ENCODE data around the gene ZFAND6.

ZFAND6 gene

GRCh38 chr15:80060356-80061006 lies 1.0 kb downstream of the ZFAND6 start:
- TF ChIP-seq, protein P1, sequence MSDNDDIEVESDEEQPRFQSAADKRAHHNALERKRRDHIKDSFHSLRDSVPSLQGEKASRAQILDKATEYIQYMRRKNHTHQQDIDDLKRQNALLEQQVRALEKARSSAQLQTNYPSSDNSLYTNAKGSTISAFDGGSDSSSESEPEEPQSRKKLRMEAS (IDR thresholded peaks at IDR 0.05): peak; percentile 40; the same call in 1 of the 2 replicates
- no peak for TF ChIP-seq ZBTB7A (IDR thresholded peaks at IDR 0.05; ENCODE audit: low read depth)
- peak; percentile 21 for TF ChIP-seq USF1 (IDR thresholded peaks at IDR 0.05)

- TF ChIP-seq USF1 (IDR thresholded peaks at IDR 0.05) (no peak), TEAD4 (IDR thresholded peaks at IDR 0.05) (no peak), EP300 (IDR thresholded peaks at IDR 0.05; ENCODE audit: borderline replicate concordance) (no peak), TCF12 (IDR thresholded peaks at IDR 0.05; ENCODE audit: low read depth) (no peak), EGR1 (IDR thresholded peaks at IDR 0.05) (no peak), TAF1 (IDR thresholded peaks at IDR 0.05; ENCODE audit: low read depth) (no peak), NFIC (IDR thresholded peaks at IDR 0.05) (no peak), YY1 (IDR thresholded peaks at IDR 0.05; ENCODE audit: low read depth) (no peak), RAD21 (IDR thresholded peaks at IDR 0.05; ENCODE audit: low read depth) (no peak), REST (IDR thresholded peaks at IDR 0.05; ENCODE audit: low read depth) (no peak), CREB1 (IDR thresholded peaks at IDR 0.05; ENCODE audit: low read depth) (no peak), CEBPB (IDR thresholded peaks at IDR 0.05) (no peak), ZBTB7A (IDR thresholded peaks at IDR 0.05; ENCODE audit: low read depth) (no peak)
- TF ChIP-seq, protein P1 (IDR thresholded peaks at IDR 0.05): no peak
These were observed 2.1 kb downstream of the ZFAND6 start for GRCh38 chr15:80061582-80061981.

DNA sequence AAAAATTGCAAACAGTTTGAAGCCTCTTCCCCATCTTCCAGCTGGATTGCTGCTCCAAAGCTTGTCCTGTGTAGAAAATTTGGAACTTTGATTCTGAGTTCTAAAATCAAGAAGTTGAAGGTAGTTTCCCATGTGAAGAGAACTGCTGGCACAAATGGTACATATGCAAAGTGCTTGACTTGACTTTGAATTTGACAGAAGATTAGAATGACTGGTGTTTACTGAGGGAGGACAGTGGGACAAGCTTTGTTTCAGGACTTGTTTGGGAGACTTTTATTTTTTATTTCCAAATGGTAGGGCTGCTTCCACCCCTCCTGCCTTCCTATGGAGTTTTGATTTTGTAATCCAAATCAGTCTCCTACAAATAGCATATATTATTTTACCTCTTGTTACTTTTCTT lies 7.4 kb downstream of the ZFAND6 start:
- TF ChIP-seq TCF12 (IDR thresholded peaks at IDR 0.05; ENCODE audit: low read depth) (no peak), ZBTB7A (IDR thresholded peaks at IDR 0.05; ENCODE audit: low read depth) (no peak), EGR1 (IDR thresholded peaks at IDR 0.05) (no peak), CEBPB (IDR thresholded peaks at IDR 0.05) (no peak)
- TF ChIP-seq, protein P1 (IDR thresholded peaks at IDR 0.05): no peak

GRCh38 chr15:80068578-80068977 lies 9.1 kb downstream of the ZFAND6 start:
- TF ChIP-seq, protein P1 (IDR thresholded peaks at IDR 0.05): no peak
- TF ChIP-seq YY1 (IDR thresholded peaks at IDR 0.05; ENCODE audit: low read depth) (no peak), REST (IDR thresholded peaks at IDR 0.05; ENCODE audit: low read depth) (no peak), CREB1 (IDR thresholded peaks at IDR 0.05; ENCODE audit: low read depth) (no peak), NFIC (IDR thresholded peaks at IDR 0.05) (no peak), FOXM1 (IDR thresholded peaks at IDR 0.05; ENCODE audit: borderline replicate concordance, low read depth) (no peak), TAF1 (IDR thresholded peaks at IDR 0.05; ENCODE audit: low read depth) (no peak), ZBTB7A (IDR thresholded peaks at IDR 0.05; ENCODE audit: low read depth) (no peak), TCF12 (IDR thresholded peaks at IDR 0.05; ENCODE audit: low read depth) (no peak), RAD21 (IDR thresholded peaks at IDR 0.05; ENCODE audit: low read depth) (no peak), EP300 (IDR thresholded peaks at IDR 0.05; ENCODE audit: borderline replicate concordance) (no peak), CEBPB (IDR thresholded peaks at IDR 0.05) (no peak), EGR1 (IDR thresholded peaks at IDR 0.05) (no peak), USF1 (IDR thresholded peaks at IDR 0.05) (no peak), TEAD4 (IDR thresholded peaks at IDR 0.05) (no peak)

DNA sequence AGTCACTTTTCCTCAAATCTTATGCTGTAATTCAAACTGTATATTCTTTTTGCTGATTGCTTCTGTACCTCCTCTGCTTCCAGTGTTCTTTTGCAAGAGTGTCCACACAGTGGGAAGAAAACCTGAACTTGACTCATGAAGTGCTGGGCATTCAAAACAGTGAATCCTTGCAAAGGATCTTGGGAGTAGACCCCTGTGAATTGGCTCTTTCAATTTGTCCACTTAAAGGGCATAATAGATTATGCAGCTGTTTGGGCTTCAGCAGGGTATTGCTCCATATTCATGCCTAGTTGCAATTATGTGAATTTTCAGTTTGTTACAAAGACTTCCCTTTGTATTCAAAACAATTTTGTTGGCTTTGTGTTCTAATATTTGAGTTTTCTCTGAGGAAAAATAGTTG lies 11.4 kb downstream of the ZFAND6 start:
- no peak for TF ChIP-seq RAD21 (IDR thresholded peaks at IDR 0.05; ENCODE audit: low read depth)
- no peak for TF ChIP-seq TEAD4 (IDR thresholded peaks at IDR 0.05)
- TF ChIP-seq EP300 (IDR thresholded peaks at IDR 0.05; ENCODE audit: borderline replicate concordance): no peak
- TF ChIP-seq, protein P1 (IDR thresholded peaks at IDR 0.05): no peak
- no peak for TF ChIP-seq EGR1 (IDR thresholded peaks at IDR 0.05)
- TF ChIP-seq CREB1 (IDR thresholded peaks at IDR 0.05; ENCODE audit: low read depth): no peak
